Heart left ventricle (tissue), 16 donors: ENCODE results near the gene RHBDF1. TPM values are rescaled to one million over a fixed set of nuclear protein-coding genes. Genes with fewer than 3 reads are reported as not detected.

Source experiments
- ATAC-seq, 4 donors: fragments of 200-7000 bp; cut with Tn5 transposase; one replicate each; pipeline ENCODE4 v1.9.1; 2020 to 2022; ENCODE audit warnings: moderate library complexity in 4 of 4, mild to moderate bottlenecking in 3 of 4, moderate number of reproducible peaks in 1 of 4
- DNase-seq, 5 donors: peaks; one replicate each; pipeline ENCODE4 v3.0.0-alpha.2; 2020
- H3K27ac ChIP-seq, 12 donors: fragments of 200-600 bp; sonication (generic) in 4 of 12; one replicate each; pipeline versions ENCODE4 v1.5.0 to v1.8.0; 2016 to 2022; ENCODE audit warnings: mild to moderate bottlenecking in 2 of 12
- H3K27me3 ChIP-seq, 9 donors: fragments of 200-600 bp; sonication (generic) in 2 of 9; one replicate each; pipeline versions ENCODE4 v1.5.1 to v1.8.0; 2016 to 2022; ENCODE audit warnings: mild to moderate bottlenecking in 3 of 9
- H3K36me3 ChIP-seq, 9 donors: fragments of 200-600 bp; sonication (generic) in 2 of 9; one replicate each; pipeline versions ENCODE4 v1.5.0 to v1.8.0; 2018 to 2022; ENCODE audit warnings: mild to moderate bottlenecking in 2 of 9
- H3K4me1 ChIP-seq, 12 donors: fragments of 200-600 bp; sonication (generic) in 4 of 12; one replicate each; pipeline versions ENCODE4 v1.5.0 to v1.8.0; 2016 to 2022; ENCODE audit warnings: mild to moderate bottlenecking in 3 of 12
- H3K4me3 ChIP-seq, 12 donors: fragments of 200-600 bp; sonication (generic) in 4 of 12; one replicate each; pipeline versions ENCODE4 v1.5.0 to v1.8.0; 2017 to 2022; ENCODE audit warnings: mild to moderate bottlenecking in 9 of 12, moderate library complexity in 4 of 12
- H3K9me3 ChIP-seq, 12 donors: fragments of 200-600 bp; sonication (generic) in 4 of 12; one replicate each; pipeline versions ENCODE4 v1.5.0 to v1.8.0; 2016 to 2022; ENCODE audit warnings: mild to moderate bottlenecking in 1 of 12
- CTCF ChIP-seq, 12 donors: fragments of 200-600 bp; sonication (generic) in 4 of 12; IDR thresholded peaks; one replicate each; pipeline versions ENCODE4 v1.5.0 to v1.8.0; 2018 to 2022; ENCODE audit warnings: antibody characterized with exemption in 12 of 12, mild to moderate bottlenecking in 5 of 12
- POLR2A ChIP-seq, 2 donors: fragments of 450-650 bp; IDR thresholded peaks; one replicate each; pipeline ENCODE4 v1.6.1; 2017; ENCODE audit warnings: antibody characterized with exemption in 2 of 2, mild to moderate bottlenecking in 2 of 2, moderate library complexity in 2 of 2
- WGBS, 4 donors: extraction: QIAGEN DNeasy Blood & Tissue Kit in 2 of 4; methylation state at CpG; one replicate each; pipeline versions ENCODE4 v1.1.5 to v1.1.7; 2013 to 2018; 5-methylcytosine and 5-hydroxymethylcytosine counted together
- intact Hi-C, 10 donors: fragments of 100-400 bp; cut with DNase I; formaldehyde crosslinking; loops; one replicate each; pipeline versions ENCODE4 v1.11.1 to v1.14.2; 2022
- polyA plus RNA-seq, 2 donors: library from polyadenylated mRNA; stranded (reverse); fragments of 200-250 nt; gene quantifications; one replicate each; pipeline ENCODE4 v1.2.3, GENCODE V29; 2013
- total RNA-seq, 9 donors: library from RNA; depleted of rRNA in 2 of 9; stranded (reverse); fragments of >200 nt in 2 of 9; fragmentation: NEBNext Ultra II Directional in 3 of 9; extraction: Animal tissue kit (Norgen Biotek cat#: 25700) in 3 of 9; gene quantifications; one replicate each; pipeline versions ENCODE4 v1.1.0 to v1.2.4, GENCODE V29; 2016 to 2023
- donor health status: ischemic (EF 13 %, LVEDD 7.1; RV severe dilation, severe dysfunction).
- donor health status: healthy with polysubstance abuse.
- donor health status: DM: no; HTN: yes; CAD: no.
- donor health status: DM: no; HTN: no; CAD: no.
- donor health status: ischemic (EF 25% LVEDD 6.9; RV normal size, moderate dysfunction).
- donor health status: ischemic (EF 25% LVEDD 5.7; RV mildly dilated, moderate dysfunction).
- donor health status: healthy.
- donor health status: DM: yes; HTN: yes; CAD: no.
- donor health status: ischemic (EF 35%, LVEDD 5.7; RV mildly dilated, moderate dysfunction).
- donor health status: nonischemic (EF 11% LVEDD 7.7; RV severe dilation, severe dysfunction).
- donor health status: DM: yes; HTN: yes; CAD: no.
- donor health status: PGD.
- donor health status: ischemic (EF 29% LVEDD 5.4; RV normal size, mild dysfunction).
- donor health status: nonischemic (EF 23%, LVEDD 6.1; RV moderate dilation, normal function).

RHBDF1 gene
- total and polyA plus RNA-seq, 11 donors: 17.4 to 45.8 (median 23.9) TPM

GRCh38 chr16:112153-112840 lies 39.9 kb upstream of the RHBDF1 start:
- 91 to 96% (median 95%) methylated on average over 21 of the region's 21 CpGs for WGBS, 4 donors
- Histone ChIP-seq H3K36me3 (peaks cover 0 to 89% (median 71%) of the 10 kb centered on the region in 9 donors), H3K27me3 (no peaks in the 10 kb centered on the region), H3K4me3 (no peak overlapping the region), H3K4me1 (peaks cover 0 to 7% (median 0%) of the 10 kb centered on the region in 12 donors), H3K9me3 (no peaks in the 10 kb centered on the region), H3K27ac (no peak overlapping the region)
- DNase-seq (no peak), ATAC-seq (no peak)
- TF ChIP-seq CTCF (IDR thresholded peaks at IDR 0.05) (no peak), POLR2A (IDR thresholded peaks at IDR 0.05) (no peak)
- intact Hi-C loops: no loop called here

- Histone ChIP-seq H3K9me3 (no peaks in the 10 kb centered on the region), H3K4me1 (peaks cover 0 to 23% (median 11%) of the 10 kb centered on the region in 12 donors), H3K27me3 (no peaks in the 10 kb centered on the region), H3K4me3 (no peak overlapping the region), H3K27ac (no peak overlapping the region), H3K36me3 (peaks cover 0 to 51% (median 41%) of the 10 kb centered on the region in 9 donors)
- 26 to 34% (median 28%) methylated on average over 6 of the region's 6 CpGs for WGBS, 4 donors
- ATAC-seq (peak in 3 of 4 donors; percentile 36 to 48 (median 39)), DNase-seq (peak in 3 of 5 donors; percentile 58 to 69 (median 59))
- TF ChIP-seq POLR2A (IDR thresholded peaks at IDR 0.05): no peak
- peak; percentile 69 to 89 (median 80) for TF ChIP-seq CTCF (IDR thresholded peaks at IDR 0.05)
- intact Hi-C loops: loop anchor here in 7 of 10 donors (1.0 to 5.0 kb wide), 6 partner anchors 71 to 256 kb away; partner anchors contain the start of genes HBQ1 (in 3 of the 7), HBA1 (in 1 of the 7) and LUC7L (in 1 of the 7)
Measured at GRCh38 chr16:106623-107324, 34.3 kb upstream of the RHBDF1 start.

- WGBS, 4 donors: 87 to 93% (median 91%) methylated on average over 6 of the region's 6 CpGs
- TF ChIP-seq POLR2A (IDR thresholded peaks at IDR 0.05) (no peak), CTCF (IDR thresholded peaks at IDR 0.05) (no peak)
- intact Hi-C loops: loop anchor here in 7 of 10 donors (5.0 kb wide), 4 partner anchors 72 to 257 kb away; partner anchors contain the start of genes HBQ1 (in 3 of the 7), HBA1 (in 1 of the 7) and LUC7L (in 1 of the 7)
- H3K4me3 ChIP-seq: no peak overlapping the region
- no peaks in the 10 kb centered on the region for H3K9me3 ChIP-seq
- DNase-seq (no peak), ATAC-seq (no peak)
- no peak overlapping the region for H3K27ac ChIP-seq
- H3K36me3 ChIP-seq: peaks cover 0 to 38% (median 30%) of the 10 kb centered on the region in 9 donors
- H3K27me3 ChIP-seq: no peaks in the 10 kb centered on the region
- peaks cover 0 to 34% (median 20%) of the 10 kb centered on the region in 12 donors for H3K4me1 ChIP-seq
Measured at GRCh38 chr16:105521-105920, 33.1 kb upstream of the RHBDF1 start.

GRCh38 chr16:104928-105327 lies 32.5 kb upstream of the RHBDF1 start:
- 74 to 89% (median 81%) methylated on average over 3 of the region's 3 CpGs for WGBS, 4 donors
- intact Hi-C loops: loop anchor here in 7 of 10 donors (5.0 kb wide), 4 partner anchors 72 to 257 kb away; partner anchors contain the start of genes HBQ1 (in 3 of the 7), HBA1 (in 1 of the 7) and LUC7L (in 1 of the 7)

More at GRCh38 chr16:104928-105327, 32.5 kb upstream of the RHBDF1 start:
- Histone ChIP-seq H3K4me3 (no peak overlapping the region), H3K27me3 (no peaks in the 10 kb centered on the region), H3K4me1 (peaks cover 0 to 34% (median 20%) of the 10 kb centered on the region in 12 donors), H3K27ac (no peak overlapping the region), H3K9me3 (no peaks in the 10 kb centered on the region), H3K36me3 (peaks cover 0 to 36% (median 24%) of the 10 kb centered on the region in 9 donors)
- ATAC-seq (no peak), DNase-seq (no peak)
- no peak for TF ChIP-seq CTCF (IDR thresholded peaks at IDR 0.05)
